Breast epithelium (tissue), 4 donors: ENCODE data around the gene AASS. TPM values are rescaled to one million over a fixed set of nuclear protein-coding genes. Genes with fewer than 3 reads are reported as not detected.
"Not testable (repeated sequence)": the region's sequence is repeated elsewhere in the genome, so short reads cannot be mapped to it uniquely, and the experiment has no call there.

Source experiments
- DNase-seq, 2 donors: peaks; one replicate each; pipeline ENCODE4 v3.0.0-alpha.2; 2019; ENCODE audit warnings: low spot score in 2 of 2
- H3K27ac ChIP-seq, 2 donors: fragments of 200-600 bp; sonication (generic) in 1 of 2; one replicate each; pipeline ENCODE4 v1.5.1; 2016 to 2019; ENCODE audit warnings: mild to moderate bottlenecking in 1 of 2
- H3K27me3 ChIP-seq, 2 donors: fragments of 200-600 bp; sonication (generic) in 1 of 2; one replicate each; pipeline versions ENCODE4 v1.5.1 to v1.6.0; 2017 to 2019; ENCODE audit warnings: control low read depth in 1 of 2, mild to moderate bottlenecking in 1 of 2
- H3K36me3 ChIP-seq: fragments of 200-600 bp; one replicate; pipeline ENCODE4 v1.5.1; 2019
- H3K4me1 ChIP-seq, 2 donors: fragments of 200-600 bp; sonication (generic); one replicate each; pipeline ENCODE4 v1.5.1; 2016 to 2019; ENCODE audit warnings: control low read depth in 1 of 2
- H3K4me3 ChIP-seq, 3 donors: fragments of 200-600 bp; sonication (generic); 1 replicate in 2 of 3; 2 replicates in 1 of 3; pipeline ENCODE4 v1.5.1; 2016 to 2019; ENCODE audit warnings: mild to moderate bottlenecking in 3 of 3, moderate library complexity in 2 of 3
- H3K9me3 ChIP-seq, 2 donors: fragments of 200-600 bp; sonication (generic) in 1 of 2; one replicate each; pipeline ENCODE4 v1.5.1; 2016 to 2019; ENCODE audit warnings: control low read depth in 1 of 2
- POLR2A ChIP-seq: fragments of 450-650 bp; IDR thresholded peaks from one replicate; pipeline ENCODE4 v1.6.1; 2016; ENCODE audit warnings: antibody characterized with exemption, mild to moderate bottlenecking, moderate library complexity
- POLR2AphosphoS5 ChIP-seq, 3 donors: sonication (generic); formaldehyde crosslinking; IDR thresholded peaks; one replicate each; pipeline ENCODE4 v1.6.1; 2017; ENCODE audit warnings: antibody characterized with exemption in 3 of 3
- intact Hi-C: fragments of 100-400 bp; cut with DNase I; formaldehyde crosslinking; loops from one replicate; pipeline ENCODE4 v1.15.1; 2023; ENCODE audit warnings: low total_unique reads
- total RNA-seq, 3 donors: library from RNA; depleted of rRNA; stranded (reverse); fragments of >200 nt; gene quantifications; one replicate each; pipeline ENCODE4 v1.1.0, GENCODE V29; 2016
- TF ChIP-seq, protein P1 (sequence below), 3 donors: fragments of 450-650 bp; IDR thresholded peaks; one replicate each; pipeline ENCODE4 v1.5.1; 2016 to 2017; ENCODE audit warnings: antibody characterized with exemption in 3 of 3, mild to moderate bottlenecking in 3 of 3, moderate library complexity in 3 of 3

AASS gene
- 10 to 100 TPM; 50.1 to 81.4 (median 60.6) TPM for total RNA-seq

DNA sequence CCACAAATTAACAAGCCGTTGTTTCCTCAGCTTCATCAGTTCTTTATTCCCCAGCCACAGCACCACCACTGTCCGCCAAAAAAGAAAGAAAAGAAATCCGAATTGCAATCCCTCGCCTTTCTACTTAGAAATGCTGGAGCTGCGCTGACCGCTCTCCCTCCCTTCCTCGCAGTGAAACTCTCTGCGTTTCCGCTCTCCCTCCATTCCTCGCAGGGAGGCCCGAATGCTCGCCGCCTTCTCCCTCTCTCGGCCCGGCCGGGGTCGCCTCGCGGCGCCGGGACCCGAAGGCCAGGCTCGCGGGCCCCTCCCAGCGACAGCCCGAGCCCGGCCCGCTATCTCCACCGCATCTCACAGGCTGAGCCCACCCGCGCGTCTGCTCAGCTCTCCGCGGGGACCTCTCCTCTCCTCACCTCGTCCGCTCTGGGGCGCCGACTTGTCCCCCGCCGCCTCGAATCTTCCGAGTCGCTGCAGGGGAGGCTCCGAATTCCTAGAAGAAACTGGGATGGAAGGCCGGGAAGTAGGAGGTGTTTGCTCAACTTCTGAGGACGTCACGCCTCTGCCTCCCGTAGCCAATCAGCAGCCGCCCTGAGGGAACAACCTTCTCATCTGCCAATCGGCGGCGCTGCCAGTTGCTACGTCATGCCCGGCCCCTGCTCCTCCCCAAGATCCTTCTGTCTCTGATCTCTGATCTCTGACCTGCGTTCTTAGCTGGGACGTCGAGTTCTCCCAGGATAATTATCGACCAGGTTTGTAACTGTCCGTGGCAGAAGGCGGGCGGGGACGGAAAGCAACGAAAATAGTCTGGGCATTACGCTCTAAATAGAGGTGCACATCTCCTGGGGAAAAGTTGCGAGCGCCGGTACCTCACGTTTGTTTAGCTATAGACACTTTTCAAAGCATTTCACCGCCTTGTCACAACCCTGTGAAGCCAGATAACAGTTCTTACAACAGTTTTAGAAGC is at the start of gene AASS:
Gene AASS (minus strand): TSS at position 499 of the 961 bp plus-strand sequence. CDS start 10,523 bp downstream, outside the sequence.
- Histone ChIP-seq H3K27me3 (no peaks in the 10 kb centered on the region), H3K4me1 (no peaks in the 10 kb centered on the region), H3K36me3 (no peaks in the 10 kb centered on the region), H3K9me3 (no peaks in the 10 kb centered on the region), H3K27ac (peak within 1 kb of the TSS; percentile 97 to 99), H3K4me3 (peak within 1 kb of the TSS; percentile 77 to 95 (median 92))
- TF ChIP-seq, protein P1, sequence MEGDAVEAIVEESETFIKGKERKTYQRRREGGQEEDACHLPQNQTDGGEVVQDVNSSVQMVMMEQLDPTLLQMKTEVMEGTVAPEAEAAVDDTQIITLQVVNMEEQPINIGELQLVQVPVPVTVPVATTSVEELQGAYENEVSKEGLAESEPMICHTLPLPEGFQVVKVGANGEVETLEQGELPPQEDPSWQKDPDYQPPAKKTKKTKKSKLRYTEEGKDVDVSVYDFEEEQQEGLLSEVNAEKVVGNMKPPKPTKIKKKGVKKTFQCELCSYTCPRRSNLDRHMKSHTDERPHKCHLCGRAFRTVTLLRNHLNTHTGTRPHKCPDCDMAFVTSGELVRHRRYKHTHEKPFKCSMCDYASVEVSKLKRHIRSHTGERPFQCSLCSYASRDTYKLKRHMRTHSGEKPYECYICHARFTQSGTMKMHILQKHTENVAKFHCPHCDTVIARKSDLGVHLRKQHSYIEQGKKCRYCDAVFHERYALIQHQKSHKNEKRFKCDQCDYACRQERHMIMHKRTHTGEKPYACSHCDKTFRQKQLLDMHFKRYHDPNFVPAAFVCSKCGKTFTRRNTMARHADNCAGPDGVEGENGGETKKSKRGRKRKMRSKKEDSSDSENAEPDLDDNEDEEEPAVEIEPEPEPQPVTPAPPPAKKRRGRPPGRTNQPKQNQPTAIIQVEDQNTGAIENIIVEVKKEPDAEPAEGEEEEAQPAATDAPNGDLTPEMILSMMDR (IDR thresholded peaks at IDR 0.05): no peak
- TF ChIP-seq POLR2AphosphoS5 (IDR thresholded peaks at IDR 0.05): peak; percentile 79 to 88 (median 87)
- intact Hi-C loops: no loop called here
- DNase-seq: peak; percentile 98

DNA sequence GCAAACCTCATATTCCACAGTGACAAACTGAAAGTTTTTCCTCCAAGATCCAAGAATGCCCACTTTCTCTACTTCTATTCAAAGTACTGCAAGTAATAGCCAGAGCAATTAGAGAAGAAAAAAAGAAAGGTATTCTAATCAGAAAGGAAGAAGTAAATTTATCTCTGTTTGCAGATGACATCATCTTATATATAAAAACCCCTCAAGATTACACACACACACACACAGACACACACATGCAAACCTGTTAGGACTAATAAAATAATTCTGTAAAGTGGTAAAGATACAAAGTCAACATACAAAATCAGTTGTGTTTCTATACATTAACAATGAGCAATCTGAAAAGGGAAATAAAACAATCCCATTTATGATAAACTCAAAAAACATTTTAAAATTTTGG is 44.7 kb upstream of the AASS start:
- no peaks in the 10 kb centered on the region for H3K4me1 ChIP-seq
- H3K27me3 ChIP-seq: no peaks in the 10 kb centered on the region
- no peak overlapping the region for H3K27ac ChIP-seq
- H3K36me3 ChIP-seq: no peaks in the 10 kb centered on the region
- intact Hi-C loops: no loop called here
- TF ChIP-seq POLR2A (no peak), POLR2AphosphoS5 (IDR thresholded peaks at IDR 0.05) (no peak)
- TF ChIP-seq, protein P1 (IDR thresholded peaks at IDR 0.05): no peak
- peaks cover 0 to 9% of the 10 kb centered on the region in 2 donors for H3K9me3 ChIP-seq
- H3K4me3 ChIP-seq: no peak overlapping the region
- no peak for DNase-seq

DNA sequence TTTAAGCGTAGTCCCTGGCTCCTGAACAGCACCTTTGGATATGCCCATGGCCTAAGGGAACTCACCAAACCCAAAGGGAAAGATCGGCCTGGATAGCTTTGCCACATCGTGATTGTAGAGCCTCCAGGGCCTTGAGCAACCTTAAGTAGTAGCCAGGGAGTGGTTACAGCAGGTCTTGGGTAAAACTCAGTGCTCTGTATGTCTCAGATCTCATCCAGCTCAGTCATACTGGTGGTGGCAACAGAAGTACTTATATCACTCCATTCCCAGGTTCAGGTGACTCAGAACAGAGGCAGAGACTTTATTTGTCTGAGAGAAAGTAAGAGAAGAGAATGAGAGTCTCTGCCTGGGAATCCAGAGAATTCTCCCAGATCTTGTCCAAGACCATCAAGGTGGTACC is 39.1 kb upstream of the AASS start:
- no peaks in the 10 kb centered on the region for H3K27me3 ChIP-seq
- no peaks in the 10 kb centered on the region for H3K4me1 ChIP-seq
- no peaks in the 10 kb centered on the region for H3K36me3 ChIP-seq
- H3K9me3 ChIP-seq: no peaks in the 10 kb centered on the region
- no peak overlapping the region for H3K4me3 ChIP-seq
- TF ChIP-seq POLR2A: no peak
- no peak for TF ChIP-seq POLR2AphosphoS5 (IDR thresholded peaks at IDR 0.05)
- TF ChIP-seq, protein P1 (IDR thresholded peaks at IDR 0.05): no peak
- no peak overlapping the region for H3K27ac ChIP-seq
- intact Hi-C loops: loop anchor here (2.0 kb wide), 1 partner anchor 36 kb away; no protein-coding TSS in a partner anchor
- no peak for DNase-seq

GRCh38 chr7:122182081-122182480 is 38.0 kb upstream of the AASS start:
- no peak for DNase-seq
- Histone ChIP-seq H3K27ac (no peak overlapping the region), H3K9me3 (no peaks in the 10 kb centered on the region), H3K4me1 (no peaks in the 10 kb centered on the region), H3K36me3 (no peaks in the 10 kb centered on the region), H3K27me3 (no peaks in the 10 kb centered on the region), H3K4me3 (no peak overlapping the region)
- TF ChIP-seq, protein P1 (IDR thresholded peaks at IDR 0.05): no peak
- TF ChIP-seq POLR2AphosphoS5 (IDR thresholded peaks at IDR 0.05): no peak
- TF ChIP-seq POLR2A: no peak
- intact Hi-C loops: loop anchor here (2.0 kb wide), 1 partner anchor 35 kb away; no protein-coding TSS in a partner anchor

DNA sequence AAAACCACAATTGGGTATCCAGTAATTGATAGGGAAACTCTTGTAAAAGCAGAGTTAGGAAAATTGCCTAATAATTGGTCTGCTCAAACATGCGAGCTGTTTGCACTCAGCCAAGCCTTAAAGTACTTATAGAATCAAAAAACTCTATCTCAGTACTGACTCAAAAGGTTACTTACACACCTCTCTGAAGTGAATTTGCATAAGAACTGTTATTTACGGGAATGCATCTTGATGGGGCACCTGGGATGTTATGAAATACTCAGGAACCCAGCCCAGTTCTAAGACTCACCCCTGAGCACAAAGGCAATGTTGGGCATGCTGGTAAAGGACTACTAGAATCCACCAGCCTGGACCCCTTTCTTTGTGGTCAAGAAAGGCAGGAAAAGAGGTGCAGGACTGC is 28.1 kb upstream of the AASS start:
- DNase-seq, H3K27ac ChIP-seq, H3K4me3 ChIP-seq, intact Hi-C loops, H3K36me3 ChIP-seq, H3K27me3 ChIP-seq, H3K4me1 ChIP-seq, H3K9me3 ChIP-seq: not testable (repeated sequence)
